Measurements from ENCODE around the gene ZBED6.
"Not testable (repeated sequence)": the region's sequence is repeated elsewhere in the genome, so short reads cannot be mapped to it uniquely, and the experiment has no call there.

Gene ZBED6

DNA sequence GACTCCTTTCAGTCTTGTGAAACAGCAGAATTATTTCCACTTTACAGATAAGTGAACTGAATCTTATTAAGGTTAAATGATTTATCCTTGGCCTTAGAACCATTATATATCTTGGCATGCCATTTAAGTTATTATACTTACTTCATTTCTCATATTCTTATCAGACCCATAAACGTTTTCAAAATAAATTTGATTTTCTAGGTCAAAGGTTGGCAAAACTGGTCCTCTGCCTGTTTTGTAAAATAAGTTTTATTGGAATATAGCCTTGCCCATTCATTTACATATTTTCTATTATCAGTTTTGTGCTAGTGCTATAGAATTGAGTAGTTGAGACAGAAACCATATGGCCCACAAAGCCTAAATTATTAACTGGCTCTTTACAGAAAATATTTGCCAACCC is 33.1 kb downstream of the ZBED6 start:
- H3K27ac ChIP-seq (ENCODE audit: low read depth, low read length) = peak overlapping the region; percentile 58
- peaks cover 40 to 72% (median 43%) of the 10 kb centered on the region in 5 donors for H3K36me3 ChIP-seq (ENCODE audit: control insufficient read depth in 5 of 5, insufficient read depth in 5 of 5, low read length in 5 of 5)
- H3K27me3 ChIP-seq (ENCODE audit: control insufficient read depth in 5 of 5, insufficient read depth in 4 of 5, low read length in 5 of 5) = no peaks in the 10 kb centered on the region
- H3K9me3 ChIP-seq (ENCODE audit: control insufficient read depth in 5 of 5, low read length in 5 of 5) = no peaks in the 10 kb centered on the region
- no peak overlapping the region for H3K9ac ChIP-seq (ENCODE audit: low read length in 5 of 5)
- peaks cover 0 to 11% (median 4%) of the 10 kb centered on the region in 5 donors for H3K4me1 ChIP-seq (ENCODE audit: control insufficient read depth in 5 of 5, insufficient read depth in 5 of 5, low read length in 5 of 5)
- H3K4me3 ChIP-seq (ENCODE audit: low read depth in 1 of 5, low read length in 5 of 5) = no peak overlapping the region

DNA sequence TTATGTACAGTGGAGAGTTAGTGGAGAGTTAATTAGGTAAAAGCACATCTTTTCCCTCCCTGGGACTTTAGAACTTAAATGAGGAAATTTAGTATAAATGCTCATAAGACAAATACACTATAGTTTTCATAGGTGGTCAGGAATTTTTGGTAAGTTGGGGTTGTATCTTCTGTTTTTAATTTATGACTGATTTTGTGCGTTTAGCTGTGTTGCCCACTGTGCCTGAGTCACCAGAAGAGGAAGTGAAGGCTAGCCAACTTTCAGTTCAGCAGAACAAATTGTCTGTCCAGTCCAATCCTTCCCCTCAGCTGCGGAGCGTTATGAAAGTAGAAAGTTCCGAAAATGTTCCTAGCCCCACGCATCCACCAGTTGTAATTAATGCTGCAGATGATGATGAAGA is 33.8 kb downstream of the ZBED6 start:
- H3K4me1 ChIP-seq (ENCODE audit: control insufficient read depth in 5 of 5, insufficient read depth in 5 of 5, low read length in 5 of 5) = peaks cover 0 to 11% (median 4%) of the 10 kb centered on the region in 5 donors
- H3K9me3 ChIP-seq (ENCODE audit: control insufficient read depth in 5 of 5, low read length in 5 of 5) = not testable (repeated sequence)

DNA sequence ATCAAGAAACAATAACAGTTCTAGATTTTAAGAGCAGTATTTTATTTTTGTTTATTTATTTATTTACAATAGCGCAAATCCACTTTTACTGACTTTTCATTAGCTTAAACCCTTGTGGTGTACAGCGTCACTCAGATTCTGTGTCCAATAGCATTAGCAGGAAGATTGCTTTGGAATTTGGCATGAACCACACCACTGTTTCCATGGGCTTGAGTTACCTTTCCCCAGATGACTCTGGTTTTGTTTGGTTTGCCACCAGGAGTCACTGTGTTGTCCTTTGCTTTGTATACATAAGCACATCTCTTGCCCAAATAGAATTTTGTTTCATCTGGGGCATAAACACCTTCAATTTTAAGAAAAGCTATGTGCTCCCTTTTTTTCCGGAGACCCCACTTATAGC is 40.1 kb downstream of the ZBED6 start:
- peaks cover 36 to 86% (median 67%) of the 10 kb centered on the region in 5 donors for H3K36me3 ChIP-seq (ENCODE audit: control insufficient read depth in 5 of 5, insufficient read depth in 5 of 5, low read length in 5 of 5)
- H3K9me3 ChIP-seq (ENCODE audit: control insufficient read depth in 5 of 5, low read length in 5 of 5) = no peaks in the 10 kb centered on the region
- no peak overlapping the region for H3K27ac ChIP-seq (ENCODE audit: low read depth, low read length)
- H3K9ac ChIP-seq (ENCODE audit: low read length in 5 of 5) = no peak overlapping the region
- peaks cover 0 to 9% (median 8%) of the 10 kb centered on the region in 5 donors for H3K4me1 ChIP-seq (ENCODE audit: control insufficient read depth in 5 of 5, insufficient read depth in 5 of 5, low read length in 5 of 5)
- no peak overlapping the region for H3K4me3 ChIP-seq (ENCODE audit: low read depth in 1 of 5, low read length in 5 of 5)
- H3K27me3 ChIP-seq (ENCODE audit: control insufficient read depth in 5 of 5, insufficient read depth in 4 of 5, low read length in 5 of 5) = no peaks in the 10 kb centered on the region

More for the DNA sequence above, 33.8 kb downstream of the ZBED6 start:
- not testable (repeated sequence) for H3K9ac ChIP-seq (ENCODE audit: low read length in 5 of 5); H3K27me3 ChIP-seq (ENCODE audit: control insufficient read depth in 5 of 5, insufficient read depth in 4 of 5, low read length in 5 of 5); H3K4me3 ChIP-seq (ENCODE audit: low read depth in 1 of 5, low read length in 5 of 5)
- Histone ChIP-seq H3K27ac (ENCODE audit: low read depth, low read length) (peak overlapping the region; percentile 58), H3K36me3 (ENCODE audit: control insufficient read depth in 5 of 5, insufficient read depth in 5 of 5, low read length in 5 of 5) (peaks cover 43 to 77% (median 49%) of the 10 kb centered on the region in 5 donors)

DNA sequence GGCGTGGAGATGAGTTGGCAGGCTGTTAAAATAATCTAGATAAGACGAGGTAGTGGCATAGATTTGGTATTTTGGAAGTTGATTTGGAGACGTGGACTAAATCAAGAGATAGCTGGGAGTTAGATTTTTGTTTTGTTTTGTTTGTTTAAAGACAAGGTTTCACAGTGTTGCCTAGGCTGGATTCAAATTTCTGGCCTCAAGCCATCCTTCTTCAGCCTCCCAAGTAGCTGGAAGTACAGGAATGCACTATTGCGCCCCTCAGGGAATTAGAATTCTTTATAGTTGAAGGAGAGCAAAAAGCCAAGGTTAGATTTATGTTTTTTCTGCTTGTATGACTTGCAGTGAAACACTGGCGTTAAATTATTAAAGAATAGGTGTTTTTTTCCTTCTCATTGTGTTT is 43.7 kb downstream of the ZBED6 start:
- Histone ChIP-seq H3K4me1 (ENCODE audit: control insufficient read depth in 5 of 5, insufficient read depth in 5 of 5, low read length in 5 of 5) (peaks cover 0 to 9% (median 8%) of the 10 kb centered on the region in 5 donors), H3K4me3 (ENCODE audit: low read depth in 1 of 5, low read length in 5 of 5) (no peak overlapping the region), H3K9me3 (ENCODE audit: control insufficient read depth in 5 of 5, low read length in 5 of 5) (no peaks in the 10 kb centered on the region), H3K36me3 (ENCODE audit: control insufficient read depth in 5 of 5, insufficient read depth in 5 of 5, low read length in 5 of 5) (peaks cover 21 to 69% (median 50%) of the 10 kb centered on the region in 5 donors), H3K9ac (ENCODE audit: low read length in 5 of 5) (no peak overlapping the region), H3K27ac (ENCODE audit: low read depth, low read length) (peak overlapping the region; percentile 55), H3K27me3 (ENCODE audit: control insufficient read depth in 5 of 5, insufficient read depth in 4 of 5, low read length in 5 of 5) (no peaks in the 10 kb centered on the region)

DNA sequence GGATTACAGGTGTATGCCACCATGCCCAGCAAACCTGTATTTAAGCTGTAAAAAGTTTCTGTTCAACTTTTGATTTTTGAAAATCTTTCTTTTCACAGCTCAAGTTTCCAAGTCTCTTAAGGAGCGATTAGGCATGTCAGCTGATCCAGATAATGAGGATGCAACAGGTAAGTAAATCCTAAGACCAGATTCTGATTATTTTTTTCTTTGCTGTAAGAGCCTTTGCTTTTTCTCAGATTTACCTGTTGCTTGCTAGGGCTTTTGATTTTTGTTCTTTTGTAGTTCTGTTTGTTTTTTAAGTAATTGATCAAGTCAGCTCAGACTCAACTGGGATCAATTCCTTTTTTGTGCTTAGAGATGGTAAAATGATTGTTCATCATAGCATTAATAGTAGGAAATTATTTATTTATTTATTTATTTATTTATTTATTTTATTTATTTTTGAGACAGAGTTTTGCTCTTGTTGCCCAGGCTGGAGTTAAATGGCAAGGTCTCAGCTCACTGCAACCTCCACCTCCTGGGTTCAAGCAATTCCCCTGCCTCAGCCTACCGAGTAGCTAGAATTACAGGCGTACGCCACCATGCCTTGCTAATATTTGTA is 44.9 kb downstream of the ZBED6 start:
- Histone ChIP-seq H3K27ac (ENCODE audit: low read depth, low read length) (no peak overlapping the region), H3K36me3 (ENCODE audit: control insufficient read depth in 5 of 5, insufficient read depth in 5 of 5, low read length in 5 of 5) (peaks cover 25 to 65% (median 42%) of the 10 kb centered on the region in 5 donors)

DNA sequence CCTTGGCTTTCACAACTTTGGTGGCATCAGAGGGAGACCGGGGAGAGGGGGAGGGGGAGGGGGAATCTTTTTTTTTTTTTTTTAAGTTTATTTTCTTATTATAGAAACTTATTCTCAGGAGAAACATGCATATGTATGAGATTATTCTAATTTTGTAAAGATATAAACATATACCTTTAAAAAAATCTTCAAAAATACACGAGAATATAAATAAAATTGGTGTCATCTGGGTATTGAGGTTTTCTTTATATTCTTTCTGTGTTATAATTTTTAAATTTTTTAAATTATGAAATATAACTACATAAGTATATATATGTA is 47.1 kb downstream of the ZBED6 start:
- no peaks in the 10 kb centered on the region for H3K9me3 ChIP-seq (ENCODE audit: control insufficient read depth in 5 of 5, low read length in 5 of 5)
- peaks cover 32 to 57% (median 40%) of the 10 kb centered on the region in 5 donors for H3K36me3 ChIP-seq (ENCODE audit: control insufficient read depth in 5 of 5, insufficient read depth in 5 of 5, low read length in 5 of 5)
- H3K9ac ChIP-seq (ENCODE audit: low read length in 5 of 5) = no peak overlapping the region
- H3K4me3 ChIP-seq (ENCODE audit: low read depth in 1 of 5, low read length in 5 of 5) = no peak overlapping the region
- no peak overlapping the region for H3K27ac ChIP-seq (ENCODE audit: low read depth, low read length)
- no peaks in the 10 kb centered on the region for H3K27me3 ChIP-seq (ENCODE audit: control insufficient read depth in 5 of 5, insufficient read depth in 4 of 5, low read length in 5 of 5)
- H3K4me1 ChIP-seq (ENCODE audit: control insufficient read depth in 5 of 5, insufficient read depth in 5 of 5, low read length in 5 of 5) = peaks cover 0 to 9% (median 8%) of the 10 kb centered on the region in 5 donors

More for the DNA sequence above, 44.9 kb downstream of the ZBED6 start:
- peaks cover 0 to 9% (median 8%) of the 10 kb centered on the region in 5 donors for H3K4me1 ChIP-seq (ENCODE audit: control insufficient read depth in 5 of 5, insufficient read depth in 5 of 5, low read length in 5 of 5)
- H3K4me3 ChIP-seq (ENCODE audit: low read depth in 1 of 5, low read length in 5 of 5) = no peak overlapping the region
- no peak overlapping the region for H3K9ac ChIP-seq (ENCODE audit: low read length in 5 of 5)
- no peaks in the 10 kb centered on the region for H3K27me3 ChIP-seq (ENCODE audit: control insufficient read depth in 5 of 5, insufficient read depth in 4 of 5, low read length in 5 of 5)
- H3K9me3 ChIP-seq (ENCODE audit: control insufficient read depth in 5 of 5, low read length in 5 of 5) = no peaks in the 10 kb centered on the region

DNA sequence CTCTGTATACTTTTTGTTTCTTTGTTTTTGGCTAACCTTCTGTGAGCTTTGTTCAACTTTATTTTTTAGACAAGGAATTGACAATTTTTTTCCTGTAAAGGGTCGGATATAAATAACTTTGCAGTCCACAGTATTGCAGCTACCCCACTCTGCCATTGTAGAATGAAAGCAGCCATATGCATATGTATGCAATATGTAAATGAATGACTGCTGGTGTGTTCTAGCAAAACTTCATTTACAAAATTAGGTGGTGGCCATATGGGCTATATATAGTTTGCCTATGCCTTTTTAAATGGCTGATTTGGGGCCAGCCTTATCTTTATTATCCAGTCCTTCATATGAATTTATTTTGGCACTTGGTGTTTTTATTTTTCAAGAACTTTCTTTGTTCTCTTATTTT is 48.0 kb downstream of the ZBED6 start:
- no peaks in the 10 kb centered on the region for H3K9me3 ChIP-seq (ENCODE audit: control insufficient read depth in 5 of 5, low read length in 5 of 5)
- peaks cover 0 to 9% (median 8%) of the 10 kb centered on the region in 5 donors for H3K4me1 ChIP-seq (ENCODE audit: control insufficient read depth in 5 of 5, insufficient read depth in 5 of 5, low read length in 5 of 5)
- no peak overlapping the region for H3K9ac ChIP-seq (ENCODE audit: low read length in 5 of 5)
- H3K27me3 ChIP-seq (ENCODE audit: control insufficient read depth in 5 of 5, insufficient read depth in 4 of 5, low read length in 5 of 5) = no peaks in the 10 kb centered on the region
- peaks cover 26 to 57% (median 39%) of the 10 kb centered on the region in 5 donors for H3K36me3 ChIP-seq (ENCODE audit: control insufficient read depth in 5 of 5, insufficient read depth in 5 of 5, low read length in 5 of 5)
- H3K4me3 ChIP-seq (ENCODE audit: low read depth in 1 of 5, low read length in 5 of 5) = no peak overlapping the region
- H3K27ac ChIP-seq (ENCODE audit: low read depth, low read length) = no peak overlapping the region
